RWPE2 (cell line): ENCODE data around the gene DDX19B.
"Not testable (repeated sequence)": the region's sequence is repeated elsewhere in the genome, so short reads cannot be mapped to it uniquely, and the experiment has no call there.

Experiments
- ATAC-seq: fragments of 200-7000 bp; cut with Tn5 transposase; 3 replicates; pipeline ENCODE4 v1.9.1; 2021; ENCODE audit warnings: low read depth
- DNase-seq: peaks from one replicate; pipeline ENCODE4 v3.0.0-alpha.2; 2020; ENCODE audit warnings: low spot score
- H3K27ac ChIP-seq: fragments of 450-650 bp; 2 replicates; pipeline ENCODE4 v1.5.1; 2017; ENCODE audit warnings: mild to moderate bottlenecking; ENCODE audit not compliant: poor library complexity, severe bottlenecking
- H3K27me3 ChIP-seq: fragments of 250-450 bp; sonication (Bioruptor Pico); 2 replicates; pipeline ENCODE4 v1.5.1; 2021; ENCODE audit warnings: mild to moderate bottlenecking, moderate library complexity; ENCODE audit not compliant: insufficient read depth, poor library complexity, severe bottlenecking
- H3K36me3 ChIP-seq: fragments of 250-450 bp; sonication (Bioruptor Pico); 2 replicates; pipeline ENCODE4 v1.5.1; 2020; ENCODE audit warnings: low read depth, mild to moderate bottlenecking, moderate library complexity
- H3K4me1 ChIP-seq: fragments of 250-450 bp; sonication (Bioruptor Pico); 2 replicates; pipeline ENCODE4 v1.5.1; 2021; ENCODE audit warnings: mild to moderate bottlenecking, moderate library complexity; ENCODE audit not compliant: insufficient read depth, poor library complexity, severe bottlenecking
- H3K4me3 ChIP-seq: fragments of 250-450 bp; sonication (Bioruptor Pico); 2 replicates; pipeline ENCODE4 v1.5.1; 2021; ENCODE audit warnings: mild to moderate bottlenecking, moderate library complexity; ENCODE audit not compliant: severe bottlenecking
- H3K9me3 ChIP-seq: fragments of 250-450 bp; sonication (Bioruptor Pico); 2 replicates; pipeline ENCODE4 v1.5.1; 2021; ENCODE audit warnings: mild to moderate bottlenecking, moderate library complexity; ENCODE audit not compliant: severe bottlenecking
- TF ChIP-seq, protein P1 (sequence below): fragments of 450-650 bp; IDR thresholded peaks from one replicate; pipeline ENCODE4 v1.5.1; 2017; ENCODE audit warnings: mild to moderate bottlenecking, moderate library complexity; ENCODE audit not compliant: poor library complexity, severe bottlenecking

The DDX19B gene

DNA sequence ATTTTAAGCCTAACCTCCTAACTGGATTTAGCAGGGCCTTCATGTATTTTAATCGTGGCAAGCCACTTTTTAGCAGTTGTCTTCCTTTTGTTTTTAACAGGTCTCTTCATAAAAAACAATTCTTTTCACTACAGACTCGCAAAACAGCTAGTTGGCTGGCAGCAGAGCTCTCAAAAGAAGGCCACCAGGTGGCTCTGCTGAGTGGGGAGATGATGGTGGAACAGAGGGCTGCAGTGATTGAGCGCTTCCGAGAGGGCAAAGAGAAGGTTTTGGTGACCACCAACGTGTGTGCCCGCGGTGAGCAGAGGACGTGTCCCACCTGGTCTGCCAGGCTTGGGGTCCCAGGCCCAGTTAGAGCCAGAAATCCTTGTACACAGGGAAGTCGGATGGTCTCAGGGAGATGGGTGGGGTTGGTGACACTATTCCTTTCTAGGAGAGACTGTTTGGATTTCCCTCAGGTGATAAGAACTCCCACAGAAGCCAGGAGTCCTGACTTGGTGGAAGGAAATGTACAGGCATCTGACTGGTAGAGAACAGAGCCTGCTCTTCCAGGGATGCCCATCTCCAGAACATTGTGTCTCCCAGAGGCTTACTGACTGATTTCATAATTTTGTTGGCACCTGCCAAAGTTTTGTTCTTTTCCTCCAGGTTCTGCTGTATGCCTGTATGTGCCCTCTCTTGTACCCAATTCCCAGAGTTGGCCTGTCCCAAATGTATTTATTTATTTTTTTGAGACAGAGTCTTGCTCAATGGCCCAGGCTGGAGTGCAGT lies 32.8 kb downstream of the DDX19B start:
- no peak overlapping the region for H3K27ac ChIP-seq
- peaks cover 71% of the 10 kb centered on the region for H3K36me3 ChIP-seq
- no peak overlapping the region for H3K4me3 ChIP-seq
- no peaks in the 10 kb centered on the region for H3K4me1 ChIP-seq
- no peak for DNase-seq
- H3K27me3 ChIP-seq = no peaks in the 10 kb centered on the region
- peak; percentile 79 for ATAC-seq
- no peaks in the 10 kb centered on the region for H3K9me3 ChIP-seq
- TF ChIP-seq, protein P1, sequence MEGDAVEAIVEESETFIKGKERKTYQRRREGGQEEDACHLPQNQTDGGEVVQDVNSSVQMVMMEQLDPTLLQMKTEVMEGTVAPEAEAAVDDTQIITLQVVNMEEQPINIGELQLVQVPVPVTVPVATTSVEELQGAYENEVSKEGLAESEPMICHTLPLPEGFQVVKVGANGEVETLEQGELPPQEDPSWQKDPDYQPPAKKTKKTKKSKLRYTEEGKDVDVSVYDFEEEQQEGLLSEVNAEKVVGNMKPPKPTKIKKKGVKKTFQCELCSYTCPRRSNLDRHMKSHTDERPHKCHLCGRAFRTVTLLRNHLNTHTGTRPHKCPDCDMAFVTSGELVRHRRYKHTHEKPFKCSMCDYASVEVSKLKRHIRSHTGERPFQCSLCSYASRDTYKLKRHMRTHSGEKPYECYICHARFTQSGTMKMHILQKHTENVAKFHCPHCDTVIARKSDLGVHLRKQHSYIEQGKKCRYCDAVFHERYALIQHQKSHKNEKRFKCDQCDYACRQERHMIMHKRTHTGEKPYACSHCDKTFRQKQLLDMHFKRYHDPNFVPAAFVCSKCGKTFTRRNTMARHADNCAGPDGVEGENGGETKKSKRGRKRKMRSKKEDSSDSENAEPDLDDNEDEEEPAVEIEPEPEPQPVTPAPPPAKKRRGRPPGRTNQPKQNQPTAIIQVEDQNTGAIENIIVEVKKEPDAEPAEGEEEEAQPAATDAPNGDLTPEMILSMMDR = peak; percentile 77

DNA sequence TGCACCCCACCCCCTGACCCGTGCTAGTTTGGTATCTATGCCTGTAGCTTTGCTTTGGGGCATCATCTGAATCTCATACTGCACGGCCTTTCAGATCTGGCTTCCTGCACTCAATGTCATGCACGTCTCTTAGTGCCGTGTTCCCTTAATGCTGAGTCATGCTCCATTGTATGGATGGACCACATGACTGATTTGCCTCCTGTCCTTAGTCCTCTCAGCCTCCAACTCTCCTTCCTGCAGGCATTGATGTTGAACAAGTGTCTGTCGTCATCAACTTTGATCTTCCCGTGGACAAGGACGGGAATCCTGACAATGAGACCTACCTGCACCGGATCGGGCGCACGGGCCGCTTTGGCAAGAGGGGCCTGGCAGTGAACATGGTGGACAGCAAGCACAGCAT lies 33.7 kb downstream of the DDX19B start:
- H3K27ac ChIP-seq, DNase-seq, H3K4me1 ChIP-seq, H3K27me3 ChIP-seq, H3K4me3 ChIP-seq, ATAC-seq, H3K9me3 ChIP-seq: not testable (repeated sequence)
- peaks cover 65% of the 10 kb centered on the region for H3K36me3 ChIP-seq

DNA sequence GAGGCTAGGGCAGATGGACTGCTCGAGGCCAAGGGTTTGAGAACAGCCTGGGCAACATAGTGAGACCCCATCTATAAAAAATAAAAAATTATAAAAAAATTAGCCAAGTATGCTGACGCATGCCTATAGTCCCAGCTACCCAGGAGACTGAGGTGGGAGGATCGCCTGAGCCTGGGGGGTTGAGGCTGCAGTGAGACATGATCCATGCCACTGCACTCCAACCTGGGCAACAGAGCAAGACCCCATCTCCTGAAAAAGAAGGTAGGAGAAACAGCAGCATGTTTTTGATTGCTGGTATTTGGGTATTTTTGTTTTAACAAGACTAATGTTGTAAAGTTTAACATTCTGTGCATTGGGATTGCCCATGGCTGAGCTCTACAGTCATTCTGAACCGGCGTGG lies 38.8 kb downstream of the DDX19B start:
- ATAC-seq (no peak), DNase-seq (no peak)
- Histone ChIP-seq H3K27ac (no peak overlapping the region), H3K4me3 (no peak overlapping the region), H3K27me3 (no peaks in the 10 kb centered on the region), H3K36me3 (peaks cover 27% of the 10 kb centered on the region), H3K4me1 (no peaks in the 10 kb centered on the region), H3K9me3 (no peaks in the 10 kb centered on the region)
- TF ChIP-seq, protein P1 = no peak

DNA sequence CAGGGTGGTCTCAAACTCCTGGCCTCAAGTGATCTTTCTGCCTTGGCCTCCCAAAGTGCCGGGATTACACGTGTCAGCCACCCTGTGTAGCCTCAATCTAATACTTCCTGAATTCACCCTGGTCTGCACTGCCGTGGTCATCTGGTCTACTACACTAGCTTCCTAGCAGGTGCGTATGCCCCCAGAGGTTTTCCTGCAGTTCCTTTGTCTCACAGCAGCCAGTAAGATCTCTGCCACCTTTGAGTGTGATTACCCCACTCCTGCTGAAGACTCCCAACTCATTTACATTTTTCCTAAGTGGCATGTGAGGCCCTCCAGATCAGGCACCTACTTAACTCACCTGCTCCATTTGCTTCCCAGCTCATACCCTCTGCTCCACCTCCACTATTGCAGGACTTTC lies 42.6 kb downstream of the DDX19B start:
- no peak for ATAC-seq
- Histone ChIP-seq H3K27me3 (no peaks in the 10 kb centered on the region), H3K36me3 (peaks cover 3% of the 10 kb centered on the region; the same call in 1 of the 2 replicates), H3K4me3 (no peak overlapping the region), H3K4me1 (peaks cover 5% of the 10 kb centered on the region), H3K9me3 (no peaks in the 10 kb centered on the region), H3K27ac (no peak overlapping the region)
- TF ChIP-seq, protein P1 = no peak
- DNase-seq = no peak

DNA sequence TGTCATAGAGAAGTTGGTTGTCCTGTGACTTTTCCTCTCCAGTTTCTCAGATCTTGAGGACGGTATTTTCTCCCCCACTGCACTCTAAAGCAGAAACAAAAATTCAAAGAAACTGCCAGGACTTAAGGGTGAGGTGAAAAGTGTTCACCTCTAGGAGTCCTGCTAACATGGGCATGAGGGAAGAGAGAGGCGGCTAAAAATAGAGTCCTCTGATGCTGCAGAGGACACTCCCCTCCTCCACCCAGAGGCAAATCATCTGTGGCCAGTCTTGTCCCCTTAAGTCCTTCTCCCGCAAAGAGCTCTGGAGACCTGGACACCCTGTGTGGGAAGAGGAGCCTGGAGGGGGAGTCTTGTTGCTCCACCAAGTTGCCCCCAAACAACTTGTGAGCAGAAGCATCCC lies 43.0 kb downstream of the DDX19B start:
- no peak overlapping the region for H3K27ac ChIP-seq
- TF ChIP-seq, protein P1 = no peak
- H3K27me3 ChIP-seq = no peaks in the 10 kb centered on the region
- no peak for DNase-seq
- no peaks in the 10 kb centered on the region for H3K9me3 ChIP-seq
- no peaks in the 10 kb centered on the region for H3K36me3 ChIP-seq
- H3K4me1 ChIP-seq = peaks cover 5% of the 10 kb centered on the region
- no peak for ATAC-seq
- H3K4me3 ChIP-seq = no peak overlapping the region
